ENCODE data around the gene IRF4.

IRF4 gene

DNA sequence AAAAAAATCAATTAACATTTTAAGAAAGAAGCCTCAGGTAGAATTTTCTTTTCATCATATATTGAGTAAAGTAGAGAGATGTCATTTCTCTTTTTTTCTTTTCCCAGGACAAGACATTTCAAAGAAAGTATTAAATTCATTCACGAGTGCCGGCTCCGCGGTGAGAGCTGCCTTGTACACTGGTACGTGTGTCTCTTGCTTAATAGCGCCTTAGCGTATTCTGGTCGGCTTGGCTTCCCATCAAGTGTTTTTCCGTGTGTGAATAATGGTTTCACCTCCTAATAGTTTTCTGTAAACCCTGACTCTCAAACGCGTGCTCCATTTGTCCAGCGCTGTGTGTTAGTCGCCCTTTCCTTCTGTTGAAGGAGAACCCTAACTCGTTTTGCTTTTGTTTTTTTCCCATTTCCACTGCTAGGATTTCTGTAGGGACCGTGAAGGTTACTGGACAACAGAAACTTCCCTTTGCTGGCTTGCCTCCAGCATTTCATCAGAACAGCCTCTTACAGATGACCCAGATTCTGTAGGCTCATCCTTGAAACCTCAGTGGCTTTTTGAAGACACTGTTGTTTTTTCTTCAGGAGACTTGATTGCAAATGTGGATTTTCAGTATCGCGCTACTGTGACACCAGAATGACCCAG, 45.7 kb upstream of the IRF4 start:
- TF ChIP-seq, protein P1, sequence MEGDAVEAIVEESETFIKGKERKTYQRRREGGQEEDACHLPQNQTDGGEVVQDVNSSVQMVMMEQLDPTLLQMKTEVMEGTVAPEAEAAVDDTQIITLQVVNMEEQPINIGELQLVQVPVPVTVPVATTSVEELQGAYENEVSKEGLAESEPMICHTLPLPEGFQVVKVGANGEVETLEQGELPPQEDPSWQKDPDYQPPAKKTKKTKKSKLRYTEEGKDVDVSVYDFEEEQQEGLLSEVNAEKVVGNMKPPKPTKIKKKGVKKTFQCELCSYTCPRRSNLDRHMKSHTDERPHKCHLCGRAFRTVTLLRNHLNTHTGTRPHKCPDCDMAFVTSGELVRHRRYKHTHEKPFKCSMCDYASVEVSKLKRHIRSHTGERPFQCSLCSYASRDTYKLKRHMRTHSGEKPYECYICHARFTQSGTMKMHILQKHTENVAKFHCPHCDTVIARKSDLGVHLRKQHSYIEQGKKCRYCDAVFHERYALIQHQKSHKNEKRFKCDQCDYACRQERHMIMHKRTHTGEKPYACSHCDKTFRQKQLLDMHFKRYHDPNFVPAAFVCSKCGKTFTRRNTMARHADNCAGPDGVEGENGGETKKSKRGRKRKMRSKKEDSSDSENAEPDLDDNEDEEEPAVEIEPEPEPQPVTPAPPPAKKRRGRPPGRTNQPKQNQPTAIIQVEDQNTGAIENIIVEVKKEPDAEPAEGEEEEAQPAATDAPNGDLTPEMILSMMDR (conservative IDR thresholded peaks at IDR 0.05): no peak
- no peak overlapping the region for H3K27ac ChIP-seq

DNA sequence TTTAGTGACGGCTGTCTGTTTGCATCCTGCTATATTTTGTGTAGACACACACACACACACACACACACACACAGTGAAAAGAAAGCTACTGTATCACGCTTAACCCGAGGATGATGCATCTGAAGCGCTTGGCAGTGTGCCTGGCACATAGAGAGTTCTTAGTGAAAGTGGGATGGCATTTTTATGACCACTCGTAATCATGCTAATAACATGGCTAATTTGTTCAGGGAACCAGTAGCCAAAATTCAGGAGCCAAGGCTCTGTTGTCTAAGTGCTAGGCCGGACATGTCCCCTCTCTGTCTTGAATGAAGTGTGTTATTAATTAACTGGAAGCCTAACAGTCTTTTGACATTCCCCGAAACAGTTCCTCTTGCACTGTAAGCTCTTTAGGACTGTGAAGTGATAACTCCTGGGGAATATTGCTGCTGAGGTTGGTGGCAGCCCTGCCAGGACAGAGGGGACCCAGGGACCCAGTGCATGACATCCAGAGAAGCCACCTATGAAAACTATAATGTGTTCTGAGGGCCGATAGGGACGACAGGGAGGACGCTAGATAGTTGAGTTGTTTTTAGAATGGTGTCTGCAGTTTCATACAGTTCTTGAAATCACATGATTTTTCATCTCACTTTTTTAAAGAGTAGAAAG, 45.0 kb upstream of the IRF4 start:
- no peak overlapping the region for H3K27ac ChIP-seq
- TF ChIP-seq, protein P1 (conservative IDR thresholded peaks at IDR 0.05): no peak

DNA sequence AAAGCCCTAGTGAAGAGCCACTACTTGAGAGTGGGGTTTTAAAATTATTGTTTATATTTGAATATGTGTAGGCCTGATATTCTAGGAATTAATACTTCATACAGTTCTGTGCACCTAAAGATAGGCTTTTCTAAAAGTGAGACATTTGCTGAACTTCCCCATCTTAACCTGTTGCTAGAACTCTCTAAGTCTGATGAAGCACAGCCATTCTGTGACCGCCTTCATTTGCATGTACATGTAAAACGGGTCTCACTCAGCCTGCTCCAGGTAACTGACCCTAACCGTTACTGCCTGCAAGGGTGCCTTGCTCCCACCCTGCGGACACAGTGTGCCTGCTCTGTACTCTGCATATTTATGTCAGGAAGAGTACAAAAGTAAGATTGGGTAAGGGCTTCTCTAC, 44.3 kb upstream of the IRF4 start:
- no peak overlapping the region for H3K27ac ChIP-seq
- TF ChIP-seq, protein P1 (conservative IDR thresholded peaks at IDR 0.05): no peak

DNA sequence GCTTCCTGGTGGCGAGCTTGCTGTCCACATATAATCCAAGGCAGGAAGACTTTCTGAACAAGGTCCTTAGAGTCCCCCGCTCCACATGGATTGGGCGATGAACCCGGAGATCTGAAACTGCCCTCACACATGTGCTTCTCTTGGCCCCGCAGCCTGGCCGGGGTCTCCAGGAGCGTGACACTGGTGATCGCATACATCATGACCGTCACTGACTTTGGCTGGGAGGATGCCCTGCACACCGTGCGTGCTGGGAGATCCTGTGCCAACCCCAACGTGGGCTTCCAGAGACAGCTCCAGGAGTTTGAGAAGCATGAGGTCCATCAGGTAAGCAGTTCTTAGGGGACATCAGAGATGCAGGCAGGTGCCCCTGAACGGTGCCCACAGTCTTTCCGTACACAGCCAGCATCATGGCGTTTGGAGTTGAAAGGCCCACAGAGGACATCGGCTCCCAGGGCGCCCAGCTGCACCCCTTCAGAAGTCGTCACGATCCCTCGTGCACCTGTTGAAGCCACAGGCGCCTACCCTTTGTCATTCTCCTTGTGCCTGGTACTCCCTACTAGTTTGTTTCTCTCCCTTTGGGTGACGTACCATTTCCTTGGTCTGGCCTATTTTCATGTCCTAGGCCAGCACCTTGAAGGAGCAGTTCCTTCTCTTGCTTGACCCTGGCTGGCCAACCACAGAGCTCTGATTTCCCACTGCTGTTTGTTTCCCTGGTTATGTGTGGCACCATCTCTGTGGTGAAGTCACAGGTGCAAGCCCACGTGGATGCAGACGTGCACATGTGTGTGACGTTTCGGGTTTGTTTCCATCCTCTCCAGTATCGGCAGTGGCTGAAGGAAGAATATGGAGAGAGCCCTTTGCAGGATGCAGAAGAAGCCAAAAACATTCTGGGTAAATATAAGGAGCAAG, 43.3 kb upstream of the IRF4 start:
- TF ChIP-seq, protein P1 (conservative IDR thresholded peaks at IDR 0.05): no peak
- H3K27ac ChIP-seq: no peak overlapping the region

DNA sequence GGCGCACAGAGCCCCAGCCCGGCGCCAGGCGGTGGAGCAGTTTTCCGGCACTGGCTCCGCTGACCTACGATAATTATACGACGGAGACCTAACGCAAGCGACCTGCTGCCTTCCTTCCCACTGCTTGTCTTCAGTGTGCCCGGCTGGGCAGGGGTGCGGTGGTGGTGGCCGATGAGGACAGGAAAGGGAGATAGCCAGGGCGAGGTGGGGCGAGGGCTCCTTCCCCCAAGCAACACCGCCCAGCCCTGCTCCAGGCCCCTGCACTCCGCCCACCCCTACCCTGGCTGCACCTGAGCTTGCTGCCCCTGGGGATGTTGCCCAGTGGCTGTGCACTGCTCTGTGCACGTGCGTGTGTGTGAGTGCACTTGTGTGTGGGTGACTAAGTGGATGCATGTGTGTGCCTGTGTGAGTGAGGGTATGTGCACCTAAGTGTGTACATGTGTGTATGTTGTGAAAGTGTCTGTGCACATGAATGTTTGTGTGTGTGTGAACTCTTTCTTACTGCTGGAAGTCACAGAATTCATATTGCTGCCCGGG, 42.6 kb upstream of the IRF4 start:
- no peak overlapping the region for H3K27ac ChIP-seq
- TF ChIP-seq, protein P1 (conservative IDR thresholded peaks at IDR 0.05): no peak

DNA sequence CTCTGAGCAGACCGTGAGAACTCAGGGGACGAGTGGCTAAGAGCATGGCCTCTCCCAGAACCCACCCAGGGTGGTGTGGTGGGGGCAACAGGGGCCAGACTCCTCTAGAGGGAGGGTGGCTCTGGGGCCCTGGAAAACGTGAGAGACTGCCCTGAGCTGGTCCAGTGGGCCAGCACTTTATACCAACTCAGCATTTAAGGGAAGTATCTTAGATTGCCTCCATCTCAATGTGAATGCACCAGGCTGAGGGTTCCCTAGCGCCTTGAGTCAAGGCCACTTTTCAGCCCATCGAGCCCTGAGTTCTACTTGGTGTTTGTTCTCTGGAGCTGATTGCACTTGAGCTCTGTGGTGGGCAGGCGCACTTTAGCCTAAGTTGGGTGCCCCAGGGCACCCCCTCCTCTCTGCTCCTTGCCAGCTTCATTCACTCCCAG, 42.0 kb upstream of the IRF4 start:
- H3K27ac ChIP-seq: no peak overlapping the region
- TF ChIP-seq, protein P1 (conservative IDR thresholded peaks at IDR 0.05): no peak

DNA sequence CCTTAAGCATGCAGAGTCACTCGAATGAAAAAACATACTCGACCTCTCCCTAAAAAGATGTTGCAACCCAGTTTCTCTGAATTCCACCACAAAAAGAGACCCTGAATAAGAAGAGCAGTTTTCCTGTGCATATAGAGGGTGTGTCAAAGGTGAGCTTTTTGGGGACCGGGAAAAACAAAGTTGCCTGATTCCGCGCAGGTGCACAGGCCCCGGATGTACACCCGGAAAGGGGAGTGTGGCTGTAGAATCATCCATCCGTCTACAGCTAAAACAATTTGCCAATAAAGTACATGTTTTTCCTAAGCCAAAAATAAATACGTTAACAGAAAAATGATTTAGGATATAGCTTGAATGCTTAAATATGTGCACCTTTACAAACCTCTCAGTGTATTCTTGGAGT, 41.2 kb upstream of the IRF4 start:
- TF ChIP-seq, protein P1 (conservative IDR thresholded peaks at IDR 0.05): no peak
- no peak overlapping the region for H3K27ac ChIP-seq
